DND-41 (cell line): ENCODE data around the gene GPR171.
A peak's percentile ranks its signal among the peaks of the same experiment; 100 is the strongest.

Source experiments
- ATAC-seq: fragments of 200-7000 bp; cut with Tn5 transposase; 3 replicates; pipeline ENCODE4 v1.9.1; 2021; ENCODE audit warnings: low read depth; ENCODE audit not compliant: insufficient read depth
- DNase-seq: peaks from one replicate; pipeline ENCODE4 v3.0.0-alpha.2; 2020
- H2AFZ ChIP-seq: 2 replicates; pipeline ENCODE4 v1.6.0; 2012; ENCODE audit warnings: low read depth, low read length
- H3K27ac ChIP-seq: 2 replicates; pipeline ENCODE4 v1.5.1; 2012; ENCODE audit warnings: low read length, inconsistent platforms
- H3K27me3 ChIP-seq: fragments of 200-600 bp; sonication (generic); 2 replicates; pipeline ENCODE4 v1.6.0; 2012; ENCODE audit warnings: low read length, mild to moderate bottlenecking, inconsistent platforms; ENCODE audit not compliant: insufficient read depth, poor library complexity
- H3K36me3 ChIP-seq: 2 replicates; pipeline ENCODE4 v1.5.1; 2012; ENCODE audit warnings: low read length, inconsistent platforms; ENCODE audit not compliant: insufficient read depth
- H3K4me1 ChIP-seq: 2 replicates; pipeline ENCODE4 v1.5.1; 2012; ENCODE audit warnings: mild to moderate bottlenecking, low read length; ENCODE audit not compliant: insufficient read depth
- H3K4me2 ChIP-seq: 2 replicates; pipeline ENCODE4 v1.6.0; 2012; ENCODE audit warnings: mild to moderate bottlenecking, moderate library complexity, low read length, inconsistent platforms; ENCODE audit not compliant: insufficient read depth
- H3K4me3 ChIP-seq, 2 experiments: fragments of 200-600 bp in 1 of 2; shearing (Covaris generic) in 1 of 2; 2 replicates each; pipeline ENCODE4 v1.5.1; 2012 to 2016; ENCODE audit warnings: inconsistent platforms in 2 of 2, low read length in 2 of 2, mild to moderate bottlenecking in 2 of 2, low read depth in 1 of 2, moderate library complexity in 1 of 2
- H3K79me2 ChIP-seq: 2 replicates; pipeline ENCODE4 v1.6.0; 2012; ENCODE audit warnings: low read length, inconsistent platforms; ENCODE audit not compliant: insufficient read depth
- H3K9ac ChIP-seq: 2 replicates; pipeline ENCODE4 v1.6.0; 2012; ENCODE audit warnings: low read depth, mild to moderate bottlenecking, inconsistent platforms, low read length, moderate library complexity
- H3K9me3 ChIP-seq: 2 replicates; pipeline ENCODE4 v1.5.1; 2012; ENCODE audit warnings: low read length, moderate library complexity, mild to moderate bottlenecking, inconsistent platforms; ENCODE audit not compliant: insufficient read depth, severe bottlenecking
- H4K20me1 ChIP-seq: 2 replicates; pipeline ENCODE4 v1.6.0; 2012; ENCODE audit warnings: low read length; ENCODE audit not compliant: insufficient read depth
- CTCF ChIP-seq: IDR thresholded peaks from 2 replicates; pipeline ENCODE4 v1.5.1; 2012; ENCODE audit warnings: borderline replicate concordance, low read length, moderate library complexity, mild to moderate bottlenecking; ENCODE audit not compliant: poor library complexity, severe bottlenecking; ENCODE audit errors: extremely low read depth
- EZH2 ChIP-seq: IDR thresholded peaks from 3 replicates; pipeline ENCODE4 v1.6.1; 2012; ENCODE audit warnings: borderline replicate concordance, low read depth, mild to moderate bottlenecking, moderate library complexity, low read length, inconsistent platforms; ENCODE audit not compliant: severe bottlenecking

The GPR171 gene

DNA sequence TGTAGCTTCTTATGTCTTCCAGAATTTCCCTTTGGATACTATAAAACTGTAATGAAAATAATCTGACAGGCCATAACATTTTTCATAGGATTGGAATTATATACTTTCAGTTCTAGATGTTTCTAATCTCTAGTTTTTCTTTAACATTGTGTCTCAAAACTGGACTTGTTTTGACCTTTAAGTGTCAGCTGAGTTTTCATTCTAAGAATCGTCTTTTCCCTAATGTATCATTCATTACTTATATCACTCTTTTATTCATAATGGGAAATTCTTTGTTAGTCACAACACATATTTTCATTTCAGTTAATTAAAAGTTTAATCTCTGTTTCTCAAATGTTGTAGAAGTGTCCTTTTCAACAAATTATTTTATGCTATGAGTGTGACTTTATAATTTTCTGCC is 11.9 kb downstream of the GPR171 start:
- no peak for ATAC-seq
- H3K79me2 ChIP-seq = no peaks in the 10 kb centered on the region
- H3K27ac ChIP-seq = no peak overlapping the region
- no peak overlapping the region for H2AFZ ChIP-seq
- no peaks in the 10 kb centered on the region for H3K9me3 ChIP-seq
- no peaks in the 10 kb centered on the region for H3K4me1 ChIP-seq
- TF ChIP-seq EZH2 = no peak
- TF ChIP-seq CTCF = no peak
- no peaks in the 10 kb centered on the region for H3K27me3 ChIP-seq
- H3K4me3 ChIP-seq = no peak overlapping the region
- no peak overlapping the region for H3K9ac ChIP-seq
- H3K4me2 ChIP-seq = no peak overlapping the region
- DNase-seq = no peak
- peaks cover 9% of the 10 kb centered on the region for H3K36me3 ChIP-seq
- no peaks in the 10 kb centered on the region for H4K20me1 ChIP-seq

- H3K36me3 ChIP-seq = no peaks in the 10 kb centered on the region
- no peaks in the 10 kb centered on the region for H3K79me2 ChIP-seq
- H3K27ac ChIP-seq = no peak overlapping the region
- TF ChIP-seq CTCF (no peak), EZH2 (no peak)
- H2AFZ ChIP-seq = no peak overlapping the region
- H3K27me3 ChIP-seq = no peaks in the 10 kb centered on the region
- no peak overlapping the region for H3K4me3 ChIP-seq
- H3K4me1 ChIP-seq = no peaks in the 10 kb centered on the region
- no peak for DNase-seq
- no peaks in the 10 kb centered on the region for H3K9me3 ChIP-seq
- no peak overlapping the region for H3K4me2 ChIP-seq
- H4K20me1 ChIP-seq = no peaks in the 10 kb centered on the region
- peak; percentile 33 for ATAC-seq
- H3K9ac ChIP-seq = no peak overlapping the region
Observed at GRCh38 chr3:151183265-151183671, 19.7 kb downstream of the GPR171 start.

DNA sequence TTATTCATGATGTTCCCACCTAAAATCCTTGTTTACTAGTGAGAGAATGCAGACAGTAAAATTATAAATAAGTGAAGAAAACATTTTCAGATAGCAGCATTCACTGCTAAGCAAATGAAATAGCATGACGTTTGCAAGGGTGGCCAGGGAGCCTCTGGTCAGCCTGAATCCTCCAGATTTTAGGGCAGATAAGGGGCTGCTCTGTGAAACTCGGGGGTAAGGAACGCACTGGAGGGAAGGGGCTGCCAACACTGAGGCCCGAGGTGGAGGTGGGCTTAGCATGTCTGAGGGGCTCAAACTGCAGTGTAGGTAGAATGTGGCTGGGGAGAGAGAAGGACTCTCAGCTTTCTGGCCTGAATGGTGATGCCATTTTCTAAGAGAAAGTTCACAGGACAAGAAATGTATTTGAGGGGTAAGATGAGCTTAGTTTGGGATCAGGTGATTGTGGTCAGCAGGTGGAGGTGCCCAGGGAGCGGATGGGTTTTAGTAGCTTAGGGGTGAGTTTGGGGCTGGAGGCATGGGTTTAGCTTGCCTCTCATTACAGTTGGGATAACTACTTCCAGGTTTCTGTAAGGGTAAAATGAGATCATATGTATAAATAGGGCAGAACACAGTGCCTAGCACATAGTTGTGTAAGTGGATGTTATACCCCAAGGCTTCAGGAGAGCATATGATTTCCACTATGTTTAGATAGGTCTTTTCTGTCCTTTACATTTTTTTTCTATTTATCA is 20.5 kb downstream of the GPR171 start:
- ATAC-seq (no peak), DNase-seq (no peak)
- H3K4me2 ChIP-seq = no peak overlapping the region
- no peak overlapping the region for H3K4me3 ChIP-seq
- H3K9ac ChIP-seq = no peak overlapping the region
- H3K9me3 ChIP-seq = no peaks in the 10 kb centered on the region
- TF ChIP-seq CTCF = no peak
- no peak for TF ChIP-seq EZH2
- H3K27me3 ChIP-seq = no peaks in the 10 kb centered on the region
- H3K4me1 ChIP-seq = no peaks in the 10 kb centered on the region
- H3K79me2 ChIP-seq = no peaks in the 10 kb centered on the region
- H3K27ac ChIP-seq = no peak overlapping the region
- no peaks in the 10 kb centered on the region for H4K20me1 ChIP-seq
- H2AFZ ChIP-seq = no peak overlapping the region
- H3K36me3 ChIP-seq = no peaks in the 10 kb centered on the region
